ENCODE results near the gene DNASE1L2.
A peak's percentile ranks its signal among the peaks of the same experiment; 100 is the strongest.
"Not testable (repeated sequence)": the region's sequence is repeated elsewhere in the genome, so short reads cannot be mapped to it uniquely, and the experiment has no call there.

The DNASE1L2 gene

GRCh38 chr16:2197765-2198164 lies 38.5 kb upstream of the DNASE1L2 start:
- no peak overlapping the region for H3K27ac Mint-ChIP-seq

GRCh38 chr16:2198283-2198682 lies 38.0 kb upstream of the DNASE1L2 start:
- Mint-ChIP-seq H3K27ac (no peak overlapping the region), H3K9me3 (no peaks in the 10 kb centered on the region), H3K27me3 (peaks cover 9% of the 10 kb centered on the region), H3K4me1 (peaks cover 4% of the 10 kb centered on the region), H3K4me3 (peak overlapping the region; percentile 59), H3K36me3 (no peaks in the 10 kb centered on the region)

More at GRCh38 chr16:2197765-2198164, 38.5 kb upstream of the DNASE1L2 start:
- H3K36me3 Mint-ChIP-seq = no peaks in the 10 kb centered on the region
- H3K27me3 Mint-ChIP-seq = peaks cover 9% of the 10 kb centered on the region
- peaks cover 4% of the 10 kb centered on the region for H3K4me1 Mint-ChIP-seq
- H3K9me3 Mint-ChIP-seq = no peaks in the 10 kb centered on the region
- H3K4me3 Mint-ChIP-seq = peak overlapping the region; percentile 59

GRCh38 chr16:2199095-2199494 lies 37.1 kb upstream of the DNASE1L2 start:
- Mint-ChIP-seq H3K4me1 (peaks cover 4% of the 10 kb centered on the region), H3K27ac (no peak overlapping the region), H3K36me3 (no peaks in the 10 kb centered on the region), H3K9me3 (no peaks in the 10 kb centered on the region), H3K4me3 (no peak overlapping the region), H3K27me3 (peaks cover 9% of the 10 kb centered on the region)

GRCh38 chr16:2199621-2200139 lies 36.6 kb upstream of the DNASE1L2 start:
- Mint-ChIP-seq H3K27me3 (peaks cover 9% of the 10 kb centered on the region), H3K4me3 (no peak overlapping the region), H3K27ac (no peak overlapping the region), H3K4me1 (peaks cover 10% of the 10 kb centered on the region), H3K36me3 (no peaks in the 10 kb centered on the region), H3K9me3 (no peaks in the 10 kb centered on the region)

GRCh38 chr16:2200313-2200712 lies 35.9 kb upstream of the DNASE1L2 start:
- no peak overlapping the region for H3K27ac Mint-ChIP-seq
- no peak overlapping the region for H3K4me3 Mint-ChIP-seq
- no peaks in the 10 kb centered on the region for H3K9me3 Mint-ChIP-seq
- peaks cover 5% of the 10 kb centered on the region for H3K27me3 Mint-ChIP-seq
- H3K4me1 Mint-ChIP-seq = peaks cover 6% of the 10 kb centered on the region
- H3K36me3 Mint-ChIP-seq = no peaks in the 10 kb centered on the region

GRCh38 chr16:2203119-2203688 lies 33.0 kb upstream of the DNASE1L2 start:
- peak overlapping the region; percentile 66 for H3K4me3 Mint-ChIP-seq
- peak overlapping the region; percentile 74 for H3K27ac Mint-ChIP-seq
- H3K27me3 Mint-ChIP-seq, H3K9me3 Mint-ChIP-seq, H3K36me3 Mint-ChIP-seq: not testable (repeated sequence)
- peaks cover 20% of the 10 kb centered on the region for H3K4me1 Mint-ChIP-seq

GRCh38 chr16:2204416-2205103 lies 31.7 kb upstream of the DNASE1L2 start:
- Mint-ChIP-seq H3K4me1 (peaks cover 20% of the 10 kb centered on the region), H3K27ac (peak overlapping the region; percentile 82), H3K9me3 (no peaks in the 10 kb centered on the region), H3K27me3 (no peaks in the 10 kb centered on the region), H3K4me3 (peak overlapping the region; percentile 83), H3K36me3 (peaks cover 6% of the 10 kb centered on the region)

GRCh38 chr16:2205104-2205966 lies 30.9 kb upstream of the DNASE1L2 start, which contains the start of gene MLST8:
Gene MLST8, plus strand, starts transcription at chr16:2205454. Its CDS starts 632 bp downstream, at chr16:2206086.
- Mint-ChIP-seq H3K4me3 (peak within 1 kb of the TSS; percentile 90), H3K27ac (peak within 1 kb of the TSS; percentile 92), H3K4me1 (peaks cover 20% of the 10 kb centered on the region), H3K36me3 (peaks cover 6% of the 10 kb centered on the region), H3K27me3 (no peaks in the 10 kb centered on the region), H3K9me3 (no peaks in the 10 kb centered on the region)

- H3K27me3 Mint-ChIP-seq = no peaks in the 10 kb centered on the region
- H3K4me1 Mint-ChIP-seq = peaks cover 20% of the 10 kb centered on the region
- H3K27ac Mint-ChIP-seq = peak overlapping the region; percentile 92
Observed at GRCh38 chr16:2205967-2206313, 30.3 kb upstream of the DNASE1L2 start.

GRCh38 chr16:2206420-2206779 lies 29.8 kb upstream of the DNASE1L2 start:
- Mint-ChIP-seq H3K27ac (peak overlapping the region; percentile 38), H3K9me3 (no peaks in the 10 kb centered on the region), H3K36me3 (peaks cover 6% of the 10 kb centered on the region)

More at GRCh38 chr16:2205967-2206313, 30.3 kb upstream of the DNASE1L2 start:
- Mint-ChIP-seq H3K4me3 (peak overlapping the region; percentile 90), H3K9me3 (no peaks in the 10 kb centered on the region), H3K36me3 (peaks cover 6% of the 10 kb centered on the region)

GRCh38 chr16:2206780-2207433 lies 29.3 kb upstream of the DNASE1L2 start:
- Mint-ChIP-seq H3K27me3 (no peaks in the 10 kb centered on the region), H3K9me3 (no peaks in the 10 kb centered on the region), H3K27ac (no peak overlapping the region), H3K4me3 (peak overlapping the region; percentile 90), H3K36me3 (peaks cover 6% of the 10 kb centered on the region), H3K4me1 (peaks cover 22% of the 10 kb centered on the region)

More at GRCh38 chr16:2206420-2206779, 29.8 kb upstream of the DNASE1L2 start:
- peaks cover 20% of the 10 kb centered on the region for H3K4me1 Mint-ChIP-seq
- H3K27me3 Mint-ChIP-seq = no peaks in the 10 kb centered on the region
- peak overlapping the region; percentile 90 for H3K4me3 Mint-ChIP-seq

GRCh38 chr16:2207872-2208271 lies 28.4 kb upstream of the DNASE1L2 start:
- peaks cover 29% of the 10 kb centered on the region for H3K4me1 Mint-ChIP-seq
- H3K36me3 Mint-ChIP-seq = peaks cover 6% of the 10 kb centered on the region
- no peaks in the 10 kb centered on the region for H3K27me3 Mint-ChIP-seq
- H3K27ac Mint-ChIP-seq = no peak overlapping the region
- no peaks in the 10 kb centered on the region for H3K9me3 Mint-ChIP-seq
- peak overlapping the region; percentile 57 for H3K4me3 Mint-ChIP-seq

- peaks cover 6% of the 10 kb centered on the region for H3K36me3 Mint-ChIP-seq
- no peaks in the 10 kb centered on the region for H3K27me3 Mint-ChIP-seq
- H3K9me3 Mint-ChIP-seq = no peaks in the 10 kb centered on the region
- H3K4me1 Mint-ChIP-seq = peaks cover 33% of the 10 kb centered on the region
- H3K27ac Mint-ChIP-seq = no peak overlapping the region
- no peak overlapping the region for H3K4me3 Mint-ChIP-seq
Observed at GRCh38 chr16:2208308-2208707, 27.9 kb upstream of the DNASE1L2 start.

- Mint-ChIP-seq H3K4me1 (peaks cover 36% of the 10 kb centered on the region), H3K36me3 (peaks cover 8% of the 10 kb centered on the region), H3K9me3 (no peaks in the 10 kb centered on the region), H3K27ac (no peak overlapping the region), H3K4me3 (no peak overlapping the region), H3K27me3 (no peaks in the 10 kb centered on the region)
Observed at GRCh38 chr16:2208772-2209171, 27.5 kb upstream of the DNASE1L2 start.

- H3K9me3 Mint-ChIP-seq = no peaks in the 10 kb centered on the region
- H3K27me3 Mint-ChIP-seq = no peaks in the 10 kb centered on the region
- H3K36me3 Mint-ChIP-seq = peaks cover 8% of the 10 kb centered on the region
- H3K4me1 Mint-ChIP-seq = peaks cover 33% of the 10 kb centered on the region
- no peak overlapping the region for H3K27ac Mint-ChIP-seq
- H3K4me3 Mint-ChIP-seq = no peak overlapping the region
Observed at GRCh38 chr16:2209258-2210008, 26.8 kb upstream of the DNASE1L2 start.

All from activated naive CD4-positive, alpha-beta T cell treated with anti-CD3 and anti-CD28 coated beads, Interleukin-2, amount 50 U/mL, for 24 hours (primary cell).